ENCODE measurements around the gene MTRR.

GRCh38 chr5:7851617-7852289, 17.2 kb upstream of the MTRR start:
- TF ChIP-seq CTCF (IDR thresholded peaks at IDR 0.05) (no peak), POLR2A (IDR thresholded peaks at IDR 0.05) (no peak)
